SU-DHL-6 (cell line): ENCODE data around the gene HMHB1.

Source experiments
- H2AFZ ChIP-seq: fragments of 200-600 bp; sonication (generic); 2 replicates; pipeline ENCODE4 v1.6.1; 2014; ENCODE audit warnings: low read depth, mild to moderate bottlenecking, moderate library complexity, mixed read lengths, antibody characterized with exemption, low read length; ENCODE audit not compliant: severe bottlenecking
- H3F3A ChIP-seq: fragments of 200-600 bp; shearing (Covaris generic); 2 replicates; pipeline ENCODE4 v1.6.0; 2016; ENCODE audit warnings: antibody characterized with exemption, mild to moderate bottlenecking; ENCODE audit not compliant: insufficient read depth
- H3K27ac ChIP-seq: fragments of 200-600 bp; sonication (generic); 2 replicates; pipeline ENCODE4 v1.5.1; 2016; ENCODE audit warnings: low read depth, mild to moderate bottlenecking, low read length, moderate library complexity, mixed read lengths
- H3K27me3 ChIP-seq: fragments of 200-600 bp; sonication (generic), shearing (Covaris generic); 2 replicates; pipeline ENCODE4 v1.6.0; 2014; ENCODE audit warnings: mild to moderate bottlenecking, low read length
- H3K36me3 ChIP-seq: fragments of 200-600 bp; sonication (generic); 2 replicates; pipeline ENCODE4 v1.6.1; 2014; ENCODE audit warnings: mild to moderate bottlenecking, low read length, mixed read lengths
- H3K4me2 ChIP-seq: fragments of 300-600, 200-600 bp; shearing (Covaris generic), sonication (generic); 2 replicates; pipeline ENCODE4 v1.6.0; 2014; ENCODE audit warnings: low read length, low read depth, mild to moderate bottlenecking; ENCODE audit not compliant: poor library complexity, severe bottlenecking
- H3K4me3 ChIP-seq: fragments of 200-600 bp; sonication (generic); 2 replicates; pipeline ENCODE4 v1.5.1; 2014; ENCODE audit warnings: antibody characterized with exemption, low read length, mild to moderate bottlenecking, mixed read lengths; ENCODE audit not compliant: insufficient read depth, poor library complexity, severe bottlenecking
- H3K79me2 ChIP-seq: fragments of 200-600 bp; sonication (generic); 2 replicates; pipeline ENCODE4 v1.6.1; 2014; ENCODE audit warnings: mild to moderate bottlenecking, low read length, moderate library complexity; ENCODE audit not compliant: insufficient read depth
- H3K9ac ChIP-seq: fragments of 200-600 bp; sonication (generic); 2 replicates; pipeline ENCODE4 v1.7.0; 2014; ENCODE audit warnings: mild to moderate bottlenecking, low read length
- H3K9me2 ChIP-seq: fragments of 200-600 bp; sonication (generic); replicated peaks from 2 replicates; pipeline ENCODE4 v1.6.1; 2014; ENCODE audit warnings: low read length; ENCODE audit not compliant: insufficient read depth
- H3K9me3 ChIP-seq: fragments of 200-600 bp; sonication (generic); 2 replicates; pipeline ENCODE4 v1.6.1; 2014; ENCODE audit warnings: low read length, mixed read lengths; ENCODE audit not compliant: insufficient read depth
- H4K20me1 ChIP-seq: fragments of 200-600 bp; sonication (generic); 2 replicates; pipeline ENCODE4 v1.6.1; 2014; ENCODE audit warnings: low read depth, mild to moderate bottlenecking, antibody characterized with exemption, low read length, moderate library complexity, mixed read lengths
- EZH2phosphoT487 ChIP-seq: fragments of 200-600 bp; sonication (generic), shearing (Covaris generic); conservative IDR thresholded peaks from 2 replicates; pipeline ENCODE4 v1.6.1; 2018; ENCODE audit warnings: mild to moderate bottlenecking, antibody characterized with exemption, low read length, moderate library complexity, mixed read lengths
- TF ChIP-seq, protein P1 (sequence below): fragments of 200-600 bp; sonication (generic); IDR thresholded peaks from one replicate; pipeline ENCODE4 v1.5.1; 2017; ENCODE audit warnings: antibody characterized with exemption, mild to moderate bottlenecking, low read length, moderate library complexity; ENCODE audit not compliant: insufficient read depth, poor library complexity, severe bottlenecking

Gene HMHB1

GRCh38 chr5:143833177-143833576, 21.2 kb downstream of the HMHB1 start:
- TF ChIP-seq, protein P1, sequence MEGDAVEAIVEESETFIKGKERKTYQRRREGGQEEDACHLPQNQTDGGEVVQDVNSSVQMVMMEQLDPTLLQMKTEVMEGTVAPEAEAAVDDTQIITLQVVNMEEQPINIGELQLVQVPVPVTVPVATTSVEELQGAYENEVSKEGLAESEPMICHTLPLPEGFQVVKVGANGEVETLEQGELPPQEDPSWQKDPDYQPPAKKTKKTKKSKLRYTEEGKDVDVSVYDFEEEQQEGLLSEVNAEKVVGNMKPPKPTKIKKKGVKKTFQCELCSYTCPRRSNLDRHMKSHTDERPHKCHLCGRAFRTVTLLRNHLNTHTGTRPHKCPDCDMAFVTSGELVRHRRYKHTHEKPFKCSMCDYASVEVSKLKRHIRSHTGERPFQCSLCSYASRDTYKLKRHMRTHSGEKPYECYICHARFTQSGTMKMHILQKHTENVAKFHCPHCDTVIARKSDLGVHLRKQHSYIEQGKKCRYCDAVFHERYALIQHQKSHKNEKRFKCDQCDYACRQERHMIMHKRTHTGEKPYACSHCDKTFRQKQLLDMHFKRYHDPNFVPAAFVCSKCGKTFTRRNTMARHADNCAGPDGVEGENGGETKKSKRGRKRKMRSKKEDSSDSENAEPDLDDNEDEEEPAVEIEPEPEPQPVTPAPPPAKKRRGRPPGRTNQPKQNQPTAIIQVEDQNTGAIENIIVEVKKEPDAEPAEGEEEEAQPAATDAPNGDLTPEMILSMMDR: no peak
- TF ChIP-seq EZH2phosphoT487: no peak
- Histone ChIP-seq H3K27ac (no peak overlapping the region), H4K20me1 (no peaks in the 10 kb centered on the region), H3K4me2 (no peak overlapping the region), H3K36me3 (no peaks in the 10 kb centered on the region), H3F3A (no peaks in the 10 kb centered on the region), H3K9me3 (no peaks in the 10 kb centered on the region), H3K79me2 (no peaks in the 10 kb centered on the region), H3K4me3 (no peak overlapping the region), H2AFZ (no peak overlapping the region), H3K9ac (no peak overlapping the region), H3K9me2 (no peaks in the 10 kb centered on the region), H3K27me3 (no peaks in the 10 kb centered on the region)

DNA sequence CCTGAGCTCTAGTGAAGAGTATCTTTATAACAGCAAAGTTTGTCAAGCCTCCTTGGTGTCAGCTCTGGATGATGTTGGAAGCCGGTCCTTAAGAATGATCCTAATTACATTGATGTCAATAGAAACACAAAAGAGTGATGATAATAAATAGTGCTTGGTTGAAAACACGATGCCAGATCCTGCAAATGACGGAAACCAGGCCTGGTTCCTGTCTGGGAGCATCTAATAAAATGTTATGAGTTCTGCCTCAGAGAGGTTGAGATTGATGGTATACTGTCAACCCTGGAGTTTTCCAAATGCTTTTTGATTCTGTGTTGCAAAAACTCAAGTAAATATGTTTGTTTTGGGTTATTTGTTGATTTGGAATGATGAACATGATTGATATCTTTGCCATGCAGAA, 23.3 kb downstream of the HMHB1 start:
- Histone ChIP-seq H3K27me3 (no peaks in the 10 kb centered on the region), H3K9me3 (no peaks in the 10 kb centered on the region), H3K9ac (no peak overlapping the region), H3K36me3 (no peaks in the 10 kb centered on the region), H3K9me2 (no peaks in the 10 kb centered on the region), H3K4me3 (no peak overlapping the region), H3F3A (no peaks in the 10 kb centered on the region), H4K20me1 (no peaks in the 10 kb centered on the region), H3K27ac (no peak overlapping the region), H2AFZ (no peak overlapping the region), H3K4me2 (no peak overlapping the region), H3K79me2 (no peaks in the 10 kb centered on the region)
- TF ChIP-seq EZH2phosphoT487: no peak
- TF ChIP-seq, protein P1: no peak

DNA sequence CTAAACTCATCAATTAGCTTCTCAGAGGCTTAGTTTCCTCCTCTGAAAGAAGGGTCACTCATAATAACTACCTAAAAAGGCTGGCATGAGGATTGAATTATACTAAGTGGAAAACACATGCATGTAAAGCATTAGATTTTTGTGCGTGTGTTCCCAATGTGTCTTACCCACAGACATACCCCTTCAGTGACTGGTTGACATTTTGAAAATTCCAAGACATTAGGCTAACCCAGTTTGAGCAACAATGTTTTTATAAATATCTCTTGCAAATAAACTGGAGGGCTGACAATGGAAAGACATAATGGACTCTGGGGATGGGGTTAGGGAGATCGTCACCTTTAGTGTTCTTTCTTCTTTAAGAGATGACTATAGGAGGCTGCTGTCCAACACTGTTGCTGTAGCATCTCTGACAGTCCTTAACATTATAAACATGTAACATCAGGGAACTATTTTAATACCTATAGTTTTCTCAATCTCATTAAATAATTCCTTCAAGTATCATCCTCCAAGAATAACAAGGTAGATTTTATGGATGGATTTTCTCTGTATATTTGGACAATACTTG, 24.3 kb downstream of the HMHB1 start:
- no peaks in the 10 kb centered on the region for H3F3A ChIP-seq
- no peaks in the 10 kb centered on the region for H3K9me3 ChIP-seq
- H4K20me1 ChIP-seq: no peaks in the 10 kb centered on the region
- TF ChIP-seq EZH2phosphoT487: no peak
- TF ChIP-seq, protein P1: no peak
- H2AFZ ChIP-seq: no peak overlapping the region
- no peaks in the 10 kb centered on the region for H3K79me2 ChIP-seq
- no peak overlapping the region for H3K4me2 ChIP-seq
- no peaks in the 10 kb centered on the region for H3K36me3 ChIP-seq
- no peak overlapping the region for H3K4me3 ChIP-seq
- no peaks in the 10 kb centered on the region for H3K27me3 ChIP-seq
- H3K9me2 ChIP-seq: no peaks in the 10 kb centered on the region
- no peak overlapping the region for H3K27ac ChIP-seq
- H3K9ac ChIP-seq: no peak overlapping the region
